OCI-LY7 (cell line): ENCODE results near the gene ZSCAN2.

Experiments used
- EZH2phosphoT487 ChIP-seq: fragments of 200-600 bp; sonication (generic); IDR thresholded peaks from 2 replicates; pipeline ENCODE4 v1.6.1; 2018; ENCODE audit warnings: low read depth, borderline replicate concordance, mild to moderate bottlenecking, mixed run types, antibody characterized with exemption, low read length, moderate library complexity, mixed read lengths
- TF ChIP-seq, protein P1 (sequence below): fragments of 200-600 bp; sonication (generic); conservative IDR thresholded peaks from 2 replicates; pipeline ENCODE4 v1.5.1; 2014; ENCODE audit warnings: mild to moderate bottlenecking, antibody characterized with exemption, low read length, moderate library complexity, mixed read lengths

DNA sequence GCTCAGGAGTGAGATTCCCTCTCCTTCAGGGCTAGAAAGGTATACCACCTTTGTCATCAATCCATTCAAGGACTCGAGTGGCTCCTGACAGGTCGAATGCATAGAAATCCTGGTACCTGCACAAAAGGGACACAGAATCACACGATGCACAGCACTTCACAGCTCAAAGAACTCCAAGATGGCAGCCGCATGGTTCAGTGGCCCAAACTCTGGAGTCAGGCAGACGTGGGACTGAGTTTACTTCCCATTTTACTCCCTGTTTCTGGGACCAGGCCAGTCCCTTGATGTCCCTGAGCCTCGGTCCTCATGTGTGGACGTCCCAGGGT is 52.7 kb downstream of the ZSCAN2 start:
- TF ChIP-seq, protein P1, sequence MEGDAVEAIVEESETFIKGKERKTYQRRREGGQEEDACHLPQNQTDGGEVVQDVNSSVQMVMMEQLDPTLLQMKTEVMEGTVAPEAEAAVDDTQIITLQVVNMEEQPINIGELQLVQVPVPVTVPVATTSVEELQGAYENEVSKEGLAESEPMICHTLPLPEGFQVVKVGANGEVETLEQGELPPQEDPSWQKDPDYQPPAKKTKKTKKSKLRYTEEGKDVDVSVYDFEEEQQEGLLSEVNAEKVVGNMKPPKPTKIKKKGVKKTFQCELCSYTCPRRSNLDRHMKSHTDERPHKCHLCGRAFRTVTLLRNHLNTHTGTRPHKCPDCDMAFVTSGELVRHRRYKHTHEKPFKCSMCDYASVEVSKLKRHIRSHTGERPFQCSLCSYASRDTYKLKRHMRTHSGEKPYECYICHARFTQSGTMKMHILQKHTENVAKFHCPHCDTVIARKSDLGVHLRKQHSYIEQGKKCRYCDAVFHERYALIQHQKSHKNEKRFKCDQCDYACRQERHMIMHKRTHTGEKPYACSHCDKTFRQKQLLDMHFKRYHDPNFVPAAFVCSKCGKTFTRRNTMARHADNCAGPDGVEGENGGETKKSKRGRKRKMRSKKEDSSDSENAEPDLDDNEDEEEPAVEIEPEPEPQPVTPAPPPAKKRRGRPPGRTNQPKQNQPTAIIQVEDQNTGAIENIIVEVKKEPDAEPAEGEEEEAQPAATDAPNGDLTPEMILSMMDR = no peak
- TF ChIP-seq EZH2phosphoT487 = no peak
